HEK293 (cell line): ENCODE results near the gene TTC13.

Experiments
- EGR2 ChIP-seq: fragments of 450-650 bp; formaldehyde crosslinking; IDR thresholded peaks from 2 replicates; pipeline ENCODE4 v1.5.1; 2016; ENCODE audit warnings: low read depth, missing biosample characterization, missing genetic modification characterization
- GLIS2 ChIP-seq: fragments of 450-650 bp; formaldehyde crosslinking; IDR thresholded peaks from 2 replicates; pipeline ENCODE4 v1.5.1; 2016; ENCODE audit warnings: missing biosample characterization, missing genetic modification characterization
- KLF10 ChIP-seq: fragments of 450-650 bp; IDR thresholded peaks from 2 replicates; pipeline ENCODE4 v1.5.1; 2018; ENCODE audit warnings: missing biosample characterization, mild to moderate bottlenecking, missing genetic modification characterization
- KLF8 ChIP-seq: fragments of 450-650 bp; formaldehyde crosslinking; IDR thresholded peaks from 2 replicates; pipeline ENCODE4 v1.5.1; 2016; ENCODE audit warnings: missing biosample characterization, missing genetic modification characterization
- SCRT1 ChIP-seq: fragments of 450-650 bp; formaldehyde crosslinking; IDR thresholded peaks from 2 replicates; pipeline ENCODE4 v1.5.1; 2016; ENCODE audit warnings: missing biosample characterization, missing genetic modification characterization, borderline replicate concordance
- ZBTB17 ChIP-seq: fragments of 450-650 bp; formaldehyde crosslinking; IDR thresholded peaks from 2 replicates; pipeline ENCODE4 v1.5.1; 2016; ENCODE audit warnings: missing biosample characterization, missing genetic modification characterization
- ZBTB48 ChIP-seq: fragments of 450-650 bp; formaldehyde crosslinking; IDR thresholded peaks from 2 replicates; pipeline ENCODE4 v1.5.1; 2016; ENCODE audit warnings: missing biosample characterization, missing genetic modification characterization
- ZEB2 ChIP-seq: fragments of 450-650 bp; formaldehyde crosslinking; IDR thresholded peaks from 2 replicates; pipeline ENCODE4 v1.5.1; 2016; ENCODE audit warnings: missing biosample characterization, missing genetic modification characterization
- ZNF112 ChIP-seq: fragments of 450-650 bp; formaldehyde crosslinking; IDR thresholded peaks from 2 replicates; pipeline ENCODE4 v1.5.0; 2017; ENCODE audit warnings: missing biosample characterization, missing genetic modification characterization
- ZNF157 ChIP-seq: fragments of 450-650 bp; formaldehyde crosslinking; IDR thresholded peaks from 2 replicates; pipeline ENCODE4 v1.5.1; 2016; ENCODE audit warnings: missing biosample characterization, missing genetic modification characterization
- ZNF175 ChIP-seq: fragments of 450-650 bp; formaldehyde crosslinking; IDR thresholded peaks from 2 replicates; pipeline ENCODE4 v1.5.1; 2016; ENCODE audit warnings: missing biosample characterization, missing genetic modification characterization
- ZNF223 ChIP-seq: fragments of 450-650 bp; formaldehyde crosslinking; IDR thresholded peaks from 2 replicates; pipeline ENCODE4 v1.5.1; 2016; ENCODE audit warnings: missing biosample characterization, missing genetic modification characterization
- ZNF473 ChIP-seq: fragments of 450-650 bp; formaldehyde crosslinking; IDR thresholded peaks from 2 replicates; pipeline ENCODE4 v1.5.1; 2017; ENCODE audit warnings: missing biosample characterization, missing genetic modification characterization
- ZNF529 ChIP-seq: fragments of 450-650 bp; formaldehyde crosslinking; IDR thresholded peaks from 2 replicates; pipeline ENCODE4 v1.5.1; 2017; ENCODE audit warnings: missing genetic modification characterization, missing biosample characterization; ENCODE audit not compliant: insufficient replicate concordance
- ZNF629 ChIP-seq: fragments of 450-650 bp; formaldehyde crosslinking; IDR thresholded peaks from 2 replicates; pipeline ENCODE4 v1.5.1; 2017; ENCODE audit warnings: missing biosample characterization, missing genetic modification characterization
- ZNF776 ChIP-seq: fragments of 450-650 bp; formaldehyde crosslinking; IDR thresholded peaks from 2 replicates; pipeline ENCODE4 v1.5.0; 2017; ENCODE audit warnings: missing biosample characterization, missing genetic modification characterization, borderline replicate concordance
- ZNF791 ChIP-seq: fragments of 450-650 bp; formaldehyde crosslinking; IDR thresholded peaks from 2 replicates; pipeline ENCODE4 v1.5.1; 2016; ENCODE audit warnings: missing biosample characterization, missing genetic modification characterization
- ZSCAN30 ChIP-seq: fragments of 450-650 bp; IDR thresholded peaks from 2 replicates; pipeline ENCODE4 v1.5.1; 2018; ENCODE audit warnings: missing biosample characterization, mild to moderate bottlenecking, missing genetic modification characterization, moderate library complexity
- TF ChIP-seq, protein P1 (sequence below): fragments of 450-650 bp; formaldehyde crosslinking; IDR thresholded peaks from 2 replicates; pipeline ENCODE4 v1.5.1; 2016; ENCODE audit warnings: missing biosample characterization, missing genetic modification characterization
- TF ChIP-seq, protein P2 (sequence below): fragments of 450-650 bp; formaldehyde crosslinking; conservative IDR thresholded peaks from 2 replicates; pipeline ENCODE4 v1.5.1; 2016; ENCODE audit warnings: low read depth, missing biosample characterization, missing genetic modification characterization
- TF ChIP-seq, protein P3 (sequence below): fragments of 450-650 bp; IDR thresholded peaks from 2 replicates; pipeline ENCODE4 v1.5.1; 2018; ENCODE audit warnings: missing biosample characterization, missing genetic modification characterization
- TF ChIP-seq, protein P4 (sequence below): fragments of 450-650 bp; formaldehyde crosslinking; IDR thresholded peaks from 2 replicates; pipeline ENCODE4 v1.5.1; 2017; ENCODE audit warnings: missing biosample characterization, mild to moderate bottlenecking, missing genetic modification characterization, moderate library complexity
- TF ChIP-seq, protein P5 (sequence below): sonication (generic); formaldehyde crosslinking; IDR thresholded peaks from 2 replicates; pipeline ENCODE4 v1.8.1; 2022; ENCODE audit warnings: mild to moderate bottlenecking, moderate library complexity, missing genetic modification reagents
- TF ChIP-seq, protein P6 (sequence below): fragments of 450-650 bp; formaldehyde crosslinking; IDR thresholded peaks from 2 replicates; pipeline ENCODE4 v1.5.1; 2017; ENCODE audit warnings: missing biosample characterization, missing genetic modification characterization
- TF ChIP-seq, protein P7 (sequence below): fragments of 450-650 bp; formaldehyde crosslinking; IDR thresholded peaks from 2 replicates; pipeline ENCODE4 v1.5.1; 2016; ENCODE audit warnings: missing biosample characterization, missing genetic modification characterization

TTC13 gene

DNA sequence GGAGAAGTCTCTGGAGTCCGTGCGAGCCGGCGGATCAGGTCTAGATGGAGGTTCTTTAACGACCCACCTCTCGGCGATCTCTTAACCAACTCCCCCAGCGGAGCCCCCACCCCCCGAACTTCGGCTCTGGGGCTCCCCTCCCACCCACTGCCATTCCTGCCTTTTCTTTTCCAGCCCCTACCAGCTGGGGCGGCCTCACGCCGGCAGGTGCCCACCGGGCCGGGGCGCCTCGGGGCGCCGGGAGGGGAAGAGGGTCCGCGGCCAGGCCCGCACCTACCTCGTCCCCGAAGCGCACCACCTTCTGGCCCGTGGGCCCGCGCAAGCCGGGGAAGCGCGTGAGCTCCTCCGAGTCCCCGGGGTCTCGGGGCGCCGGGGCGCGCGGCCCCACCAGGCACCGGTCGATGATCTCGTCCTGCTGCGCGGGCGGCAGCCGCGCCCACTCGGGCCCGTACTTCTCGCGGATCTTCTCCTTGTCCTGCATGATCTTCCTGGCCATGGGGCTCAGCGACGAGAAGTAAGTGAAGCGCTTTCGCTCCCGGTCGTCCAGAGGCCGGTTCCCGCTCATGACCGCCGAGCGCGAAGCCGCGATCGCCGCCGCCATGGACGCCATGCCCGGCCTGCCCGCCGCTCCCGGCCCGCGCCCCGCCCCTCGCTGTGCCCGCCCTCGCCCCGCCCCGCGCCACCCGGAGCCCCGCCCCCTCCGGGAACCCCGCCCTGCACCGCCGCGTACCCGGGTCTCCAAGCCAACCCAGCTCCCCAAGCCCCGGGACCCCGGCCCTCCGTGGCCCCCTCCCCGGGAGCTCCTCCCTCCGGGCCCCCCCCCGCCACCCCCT lies 110.5 kb downstream of the TTC13 start, which contains the start of gene C1orf198 (continued):
- TF ChIP-seq KLF8 (tag by site-specific recombination) (peak; percentile 95), ZNF529 (tag by site-specific recombination) (no peak), ZNF473 (tag by site-specific recombination) (no peak), KLF10 (tag by site-specific recombination) (peak; percentile 73; the same call in 1 of the 2 replicates), ZEB2 (tag by site-specific recombination) (peak; percentile 64; the same call in 1 of the 2 replicates), ZNF629 (tag by site-specific recombination) (0 out of 2 replicates have a peak, but pooled peaks have one; percentile 39), ZNF157 (tag by site-specific recombination) (no peak), GLIS2 (tag by site-specific recombination) (peak; percentile 27; the same call in 1 of the 2 replicates), ZBTB17 (tag by site-specific recombination) (peak; percentile 87), EGR2 (tag by site-specific recombination) (peak; percentile 70), ZSCAN30 (tag by site-specific recombination) (no peak; the same call in none of the 2 replicates), ZNF776 (tag by site-specific recombination) (no peak), ZNF223 (tag by site-specific recombination) (0 out of 2 replicates have a peak, but pooled peaks have one; percentile 13), ZNF791 (tag by site-specific recombination) (0 out of 2 replicates have a peak, but pooled peaks have one; percentile 34), SCRT1 (no peak), ZNF112 (tag by site-specific recombination) (no peak), ZNF175 (tag by site-specific recombination) (no peak), ZBTB48 (tag by site-specific recombination) (peak; percentile 53; the same call in 1 of the 2 replicates)
- TF ChIP-seq, protein P1, sequence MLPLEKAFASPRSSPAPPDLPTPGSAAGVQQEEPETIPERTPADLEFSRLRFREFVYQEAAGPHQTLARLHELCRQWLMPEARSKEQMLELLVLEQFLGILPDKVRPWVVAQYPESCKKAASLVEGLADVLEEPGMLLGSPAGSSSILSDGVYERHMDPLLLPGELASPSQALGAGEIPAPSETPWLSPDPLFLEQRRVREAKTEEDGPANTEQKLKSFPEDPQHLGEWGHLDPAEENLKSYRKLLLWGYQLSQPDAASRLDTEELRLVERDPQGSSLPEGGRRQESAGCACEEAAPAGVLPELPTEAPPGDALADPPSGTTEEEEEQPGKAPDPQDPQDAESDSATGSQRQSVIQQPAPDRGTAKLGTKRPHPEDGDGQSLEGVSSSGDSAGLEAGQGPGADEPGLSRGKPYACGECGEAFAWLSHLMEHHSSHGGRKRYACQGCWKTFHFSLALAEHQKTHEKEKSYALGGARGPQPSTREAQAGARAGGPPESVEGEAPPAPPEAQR (tag by site-specific recombination): no peak
- TF ChIP-seq, protein P2, sequence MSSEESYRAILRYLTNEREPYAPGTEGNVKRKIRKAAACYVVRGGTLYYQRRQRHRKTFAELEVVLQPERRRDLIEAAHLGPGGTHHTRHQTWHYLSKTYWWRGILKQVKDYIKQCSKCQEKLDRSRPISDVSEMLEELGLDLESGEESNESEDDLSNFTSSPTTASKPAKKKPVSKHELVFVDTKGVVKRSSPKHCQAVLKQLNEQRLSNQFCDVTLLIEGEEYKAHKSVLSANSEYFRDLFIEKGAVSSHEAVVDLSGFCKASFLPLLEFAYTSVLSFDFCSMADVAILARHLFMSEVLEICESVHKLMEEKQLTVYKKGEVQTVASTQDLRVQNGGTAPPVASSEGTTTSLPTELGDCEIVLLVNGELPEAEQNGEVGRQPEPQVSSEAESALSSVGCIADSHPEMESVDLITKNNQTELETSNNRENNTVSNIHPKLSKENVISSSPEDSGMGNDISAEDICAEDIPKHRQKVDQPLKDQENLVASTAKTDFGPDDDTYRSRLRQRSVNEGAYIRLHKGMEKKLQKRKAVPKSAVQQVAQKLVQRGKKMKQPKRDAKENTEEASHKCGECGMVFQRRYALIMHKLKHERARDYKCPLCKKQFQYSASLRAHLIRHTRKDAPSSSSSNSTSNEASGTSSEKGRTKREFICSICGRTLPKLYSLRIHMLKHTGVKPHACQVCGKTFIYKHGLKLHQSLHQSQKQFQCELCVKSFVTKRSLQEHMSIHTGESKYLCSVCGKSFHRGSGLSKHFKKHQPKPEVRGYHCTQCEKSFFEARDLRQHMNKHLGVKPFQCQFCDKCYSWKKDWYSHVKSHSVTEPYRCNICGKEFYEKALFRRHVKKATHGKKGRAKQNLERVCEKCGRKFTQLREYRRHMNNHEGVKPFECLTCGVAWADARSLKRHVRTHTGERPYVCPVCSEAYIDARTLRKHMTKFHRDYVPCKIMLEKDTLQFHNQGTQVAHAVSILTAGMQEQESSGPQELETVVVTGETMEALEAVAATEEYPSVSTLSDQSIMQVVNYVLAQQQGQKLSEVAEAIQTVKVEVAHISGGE: no peak
- TF ChIP-seq, protein P3, sequence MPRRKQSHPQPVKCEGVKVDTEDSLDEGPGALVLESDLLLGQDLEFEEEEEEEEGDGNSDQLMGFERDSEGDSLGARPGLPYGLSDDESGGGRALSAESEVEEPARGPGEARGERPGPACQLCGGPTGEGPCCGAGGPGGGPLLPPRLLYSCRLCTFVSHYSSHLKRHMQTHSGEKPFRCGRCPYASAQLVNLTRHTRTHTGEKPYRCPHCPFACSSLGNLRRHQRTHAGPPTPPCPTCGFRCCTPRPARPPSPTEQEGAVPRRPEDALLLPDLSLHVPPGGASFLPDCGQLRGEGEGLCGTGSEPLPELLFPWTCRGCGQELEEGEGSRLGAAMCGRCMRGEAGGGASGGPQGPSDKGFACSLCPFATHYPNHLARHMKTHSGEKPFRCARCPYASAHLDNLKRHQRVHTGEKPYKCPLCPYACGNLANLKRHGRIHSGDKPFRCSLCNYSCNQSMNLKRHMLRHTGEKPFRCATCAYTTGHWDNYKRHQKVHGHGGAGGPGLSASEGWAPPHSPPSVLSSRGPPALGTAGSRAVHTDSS (tag by site-specific recombination): peak; percentile 57
- TF ChIP-seq, protein P4, sequence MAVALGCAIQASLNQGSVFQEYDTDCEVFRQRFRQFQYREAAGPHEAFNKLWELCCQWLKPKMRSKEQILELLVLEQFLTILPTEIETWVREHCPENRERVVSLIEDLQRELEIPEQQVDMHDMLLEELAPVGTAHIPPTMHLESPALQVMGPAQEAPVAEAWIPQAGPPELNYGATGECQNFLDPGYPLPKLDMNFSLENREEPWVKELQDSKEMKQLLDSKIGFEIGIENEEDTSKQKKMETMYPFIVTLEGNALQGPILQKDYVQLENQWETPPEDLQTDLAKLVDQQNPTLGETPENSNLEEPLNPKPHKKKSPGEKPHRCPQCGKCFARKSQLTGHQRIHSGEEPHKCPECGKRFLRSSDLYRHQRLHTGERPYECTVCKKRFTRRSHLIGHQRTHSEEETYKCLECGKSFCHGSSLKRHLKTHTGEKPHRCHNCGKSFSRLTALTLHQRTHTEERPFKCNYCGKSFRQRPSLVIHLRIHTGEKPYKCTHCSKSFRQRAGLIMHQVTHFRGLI (tag by site-specific recombination): peak; percentile 53; the same call in 1 of the 2 replicates
- TF ChIP-seq, protein P5, sequence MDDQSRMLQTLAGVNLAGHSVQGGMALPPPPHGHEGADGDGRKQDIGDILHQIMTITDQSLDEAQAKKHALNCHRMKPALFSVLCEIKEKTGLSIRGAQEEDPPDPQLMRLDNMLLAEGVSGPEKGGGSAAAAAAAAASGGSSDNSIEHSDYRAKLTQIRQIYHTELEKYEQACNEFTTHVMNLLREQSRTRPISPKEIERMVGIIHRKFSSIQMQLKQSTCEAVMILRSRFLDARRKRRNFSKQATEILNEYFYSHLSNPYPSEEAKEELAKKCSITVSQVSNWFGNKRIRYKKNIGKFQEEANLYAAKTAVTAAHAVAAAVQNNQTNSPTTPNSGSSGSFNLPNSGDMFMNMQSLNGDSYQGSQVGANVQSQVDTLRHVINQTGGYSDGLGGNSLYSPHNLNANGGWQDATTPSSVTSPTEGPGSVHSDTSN (CRISPR knock-in tag): 0 out of 2 replicates have a peak, but pooled peaks have one; percentile 16
- TF ChIP-seq, protein P6, sequence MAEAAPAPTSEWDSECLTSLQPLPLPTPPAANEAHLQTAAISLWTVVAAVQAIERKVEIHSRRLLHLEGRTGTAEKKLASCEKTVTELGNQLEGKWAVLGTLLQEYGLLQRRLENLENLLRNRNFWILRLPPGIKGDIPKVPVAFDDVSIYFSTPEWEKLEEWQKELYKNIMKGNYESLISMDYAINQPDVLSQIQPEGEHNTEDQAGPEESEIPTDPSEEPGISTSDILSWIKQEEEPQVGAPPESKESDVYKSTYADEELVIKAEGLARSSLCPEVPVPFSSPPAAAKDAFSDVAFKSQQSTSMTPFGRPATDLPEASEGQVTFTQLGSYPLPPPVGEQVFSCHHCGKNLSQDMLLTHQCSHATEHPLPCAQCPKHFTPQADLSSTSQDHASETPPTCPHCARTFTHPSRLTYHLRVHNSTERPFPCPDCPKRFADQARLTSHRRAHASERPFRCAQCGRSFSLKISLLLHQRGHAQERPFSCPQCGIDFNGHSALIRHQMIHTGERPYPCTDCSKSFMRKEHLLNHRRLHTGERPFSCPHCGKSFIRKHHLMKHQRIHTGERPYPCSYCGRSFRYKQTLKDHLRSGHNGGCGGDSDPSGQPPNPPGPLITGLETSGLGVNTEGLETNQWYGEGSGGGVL (tag by site-specific recombination): peak; percentile 27; the same call in 1 of the 2 replicates
- TF ChIP-seq, protein P7, sequence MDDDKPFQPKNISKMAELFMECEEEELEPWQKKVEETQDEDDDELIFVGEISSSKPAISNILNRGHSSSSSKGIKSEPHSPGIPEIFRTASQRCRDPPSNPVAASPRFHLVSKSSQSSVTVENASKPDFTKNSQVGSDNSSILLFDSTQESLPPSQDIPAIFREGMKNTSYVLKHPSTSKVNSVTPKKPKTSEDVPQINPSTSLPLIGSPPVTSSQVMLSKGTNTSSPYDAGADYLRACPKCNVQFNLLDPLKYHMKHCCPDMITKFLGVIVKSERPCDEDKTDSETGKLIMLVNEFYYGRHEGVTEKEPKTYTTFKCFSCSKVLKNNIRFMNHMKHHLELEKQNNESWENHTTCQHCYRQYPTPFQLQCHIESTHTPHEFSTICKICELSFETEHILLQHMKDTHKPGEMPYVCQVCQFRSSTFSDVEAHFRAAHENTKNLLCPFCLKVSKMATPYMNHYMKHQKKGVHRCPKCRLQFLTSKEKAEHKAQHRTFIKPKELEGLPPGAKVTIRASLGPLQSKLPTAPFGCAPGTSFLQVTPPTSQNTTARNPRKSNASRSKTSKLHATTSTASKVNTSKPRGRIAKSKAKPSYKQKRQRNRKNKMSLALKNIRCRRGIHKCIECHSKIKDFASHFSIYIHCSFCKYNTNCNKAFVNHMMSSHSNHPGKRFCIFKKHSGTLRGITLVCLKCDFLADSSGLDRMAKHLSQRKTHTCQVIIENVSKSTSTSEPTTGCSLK (tag by site-specific recombination): no peak
